SW480 (cell line): Measurements from ENCODE around the gene ANKEF1.
"Not testable (repeated sequence)": the region's sequence is repeated elsewhere in the genome, so short reads cannot be mapped to it uniquely, and the experiment has no call there.

Experiments used
- DNase-seq: peaks from one replicate; pipeline ENCODE4 v3.0.0-alpha.2; 2016; ENCODE audit warnings: low spot score

ANKEF1 gene

GRCh38 chr20:10033905-10034650 lies 709 bp upstream of the ANKEF1 start:
- no peak for DNase-seq

- DNase-seq: not testable (repeated sequence)
Observed at GRCh38 chr20:10036321-10036720, 1.5 kb downstream of the ANKEF1 start.

DNA sequence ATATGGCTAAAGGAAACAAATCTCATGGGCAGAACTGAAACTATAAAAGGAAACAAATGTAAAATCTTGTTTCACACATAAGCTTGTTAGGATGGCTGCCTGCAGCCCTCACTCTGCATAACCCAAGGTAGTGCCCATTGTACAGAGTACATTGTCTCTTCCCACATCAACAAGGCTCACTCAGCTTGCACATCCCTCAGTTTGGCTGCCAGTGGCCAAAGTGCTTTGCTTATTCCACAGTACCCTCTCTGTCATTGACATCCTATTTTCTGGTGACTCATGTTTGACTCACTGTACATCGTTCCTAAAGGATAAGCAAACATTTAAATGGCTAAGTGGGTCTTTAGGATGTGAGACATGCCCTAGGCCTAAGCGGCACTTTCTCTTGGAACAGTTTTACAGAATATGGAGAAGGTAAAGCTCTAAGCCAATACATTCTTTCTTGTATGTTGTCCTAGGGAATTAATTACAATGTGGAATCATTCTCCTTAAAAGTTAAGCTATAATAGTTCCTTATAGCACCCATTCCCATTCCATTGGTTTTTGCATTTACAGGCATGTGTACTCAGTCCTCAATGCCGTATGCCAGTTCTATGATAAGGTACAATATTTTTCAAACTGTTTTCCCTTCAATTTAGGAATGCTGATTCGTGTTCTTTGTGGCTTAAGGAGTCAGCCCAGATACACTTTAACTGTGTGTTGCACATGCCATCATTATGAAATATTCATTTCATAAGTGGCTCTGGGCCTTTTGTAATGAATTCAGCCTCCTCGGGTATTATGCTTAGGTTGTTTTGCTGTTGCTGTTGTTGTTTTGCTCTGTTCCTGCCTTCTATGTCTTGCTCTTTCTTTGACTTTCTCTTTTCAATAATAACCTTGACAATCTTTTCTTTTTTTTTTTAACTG lies 5.5 kb downstream of the ANKEF1 start:
- DNase-seq: peak; percentile 80

DNA sequence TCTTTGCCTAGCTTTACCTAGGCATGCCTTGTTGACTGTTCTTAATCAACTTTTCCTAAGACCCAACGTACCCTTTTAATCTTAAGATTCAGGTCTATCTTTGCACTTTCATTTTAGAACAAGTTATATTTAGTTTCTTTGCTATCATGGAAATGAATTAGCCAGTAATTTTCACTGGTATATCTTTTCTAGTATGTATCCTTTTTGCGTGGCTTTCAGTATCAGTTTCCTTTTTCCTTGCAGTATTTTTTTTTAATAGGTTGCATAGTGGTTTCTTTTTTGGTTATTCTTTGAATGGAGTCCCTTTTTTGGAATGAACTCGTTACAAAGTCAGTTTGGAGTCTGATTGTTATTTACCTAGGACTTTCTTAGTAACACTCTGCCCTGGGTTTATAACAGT lies 7.3 kb downstream of the ANKEF1 start:
- DNase-seq: no peak

DNA sequence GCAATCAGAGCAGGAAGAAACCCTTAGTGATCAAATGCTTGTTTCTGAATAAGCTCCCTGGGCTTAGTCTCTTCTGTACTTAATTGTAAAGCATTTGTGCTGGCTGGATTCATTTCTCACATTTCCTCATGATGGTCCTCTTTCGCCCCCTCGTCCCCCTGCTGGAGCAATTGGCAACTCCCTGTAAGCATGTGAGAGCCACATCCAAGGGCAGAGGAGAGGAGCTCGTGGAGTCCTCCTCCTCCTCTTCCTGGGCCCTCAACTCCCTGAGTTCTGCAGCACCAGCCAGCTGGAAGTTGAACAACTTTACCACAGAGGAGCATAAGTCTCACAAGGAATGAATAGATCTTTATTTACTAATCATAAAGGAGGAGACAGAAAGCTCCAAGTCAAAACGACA lies 12.6 kb downstream of the ANKEF1 start:
- no peak for DNase-seq

- no peak for DNase-seq
Observed at GRCh38 chr20:10051185-10051584, 16.4 kb downstream of the ANKEF1 start.

DNA sequence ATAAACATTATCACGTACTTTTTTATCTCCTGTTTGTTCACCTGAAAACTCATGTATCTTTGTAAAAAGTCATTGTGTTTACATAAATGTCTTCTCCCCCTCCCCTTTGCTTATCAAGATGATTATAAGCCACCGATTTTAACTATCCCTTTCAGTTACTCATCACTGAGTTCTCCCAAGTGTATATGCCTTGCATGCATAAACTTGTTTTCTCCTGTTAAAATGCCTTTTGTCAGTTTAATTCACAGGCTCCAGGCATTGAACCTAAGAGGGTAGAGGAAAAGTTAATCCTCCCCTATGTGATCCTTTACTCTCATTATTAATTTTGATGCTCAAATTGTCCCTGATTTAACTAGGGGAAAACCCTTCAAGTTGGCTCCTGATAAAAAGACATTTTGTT lies 24.2 kb downstream of the ANKEF1 start:
- DNase-seq: no peak

GRCh38 chr20:10060226-10060625 lies 25.4 kb downstream of the ANKEF1 start:
- DNase-seq: no peak

GRCh38 chr20:10061641-10062040 lies 26.9 kb downstream of the ANKEF1 start:
- DNase-seq: no peak

- DNase-seq: no peak
Observed at GRCh38 chr20:10063482-10063881, 28.7 kb downstream of the ANKEF1 start.

GRCh38 chr20:10064611-10065010 lies 29.8 kb downstream of the ANKEF1 start:
- DNase-seq: no peak

DNA sequence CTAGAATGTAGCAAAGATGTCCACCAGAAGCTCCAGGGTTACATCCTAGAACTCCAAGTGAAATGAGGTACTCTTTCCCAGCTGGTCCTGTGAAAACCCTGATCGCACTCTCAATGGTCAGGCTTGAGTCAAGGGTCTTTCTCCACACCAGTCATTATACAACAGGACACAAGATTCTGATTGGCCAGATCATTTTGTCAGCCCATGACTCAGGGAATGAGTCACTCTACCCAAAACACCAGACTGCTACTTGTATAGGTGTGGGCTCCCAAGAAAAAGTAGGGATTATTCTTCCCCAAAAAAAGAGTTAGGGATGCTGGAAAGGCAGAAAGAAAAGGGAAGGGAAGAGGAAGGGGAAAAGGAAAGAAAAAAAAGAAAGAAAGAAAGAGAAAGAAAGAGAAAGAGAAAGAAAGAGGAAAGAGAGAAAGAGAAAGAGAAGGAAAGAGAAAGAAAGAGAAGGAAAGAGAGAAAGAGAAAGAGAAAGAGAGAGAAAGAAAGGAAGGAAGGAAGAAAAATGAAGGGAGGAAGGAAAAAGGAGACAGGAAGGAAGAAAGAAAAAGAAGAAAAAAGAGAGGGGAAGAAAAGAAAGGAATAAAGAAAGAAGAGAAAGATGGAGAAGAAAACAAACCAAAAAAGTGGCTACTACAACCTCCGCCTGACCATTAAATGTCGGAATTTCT lies 30.5 kb downstream of the ANKEF1 start:
- no peak for DNase-seq

GRCh38 chr20:10067321-10067720 lies 32.5 kb downstream of the ANKEF1 start:
- no peak for DNase-seq

DNA sequence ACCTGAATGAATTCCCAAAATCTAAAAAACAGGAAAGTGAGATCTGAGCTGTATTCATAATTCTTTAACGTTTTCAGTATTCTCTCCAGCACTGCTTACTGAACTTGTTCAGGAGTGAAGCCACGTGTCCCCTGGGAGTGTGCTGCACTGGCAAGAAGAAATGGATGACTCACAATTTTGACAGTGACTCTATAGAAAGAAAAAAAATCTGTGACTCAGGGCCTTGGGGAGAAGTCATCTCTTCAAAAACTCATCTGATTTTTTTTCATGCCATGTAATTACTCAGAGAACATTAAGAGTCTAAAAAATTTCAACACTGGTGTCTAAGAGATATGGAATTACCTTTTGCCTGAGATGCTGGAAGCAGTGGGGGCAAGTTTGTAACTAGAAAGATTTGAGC lies 39.7 kb downstream of the ANKEF1 start:
- peak; percentile 67 for DNase-seq

DNA sequence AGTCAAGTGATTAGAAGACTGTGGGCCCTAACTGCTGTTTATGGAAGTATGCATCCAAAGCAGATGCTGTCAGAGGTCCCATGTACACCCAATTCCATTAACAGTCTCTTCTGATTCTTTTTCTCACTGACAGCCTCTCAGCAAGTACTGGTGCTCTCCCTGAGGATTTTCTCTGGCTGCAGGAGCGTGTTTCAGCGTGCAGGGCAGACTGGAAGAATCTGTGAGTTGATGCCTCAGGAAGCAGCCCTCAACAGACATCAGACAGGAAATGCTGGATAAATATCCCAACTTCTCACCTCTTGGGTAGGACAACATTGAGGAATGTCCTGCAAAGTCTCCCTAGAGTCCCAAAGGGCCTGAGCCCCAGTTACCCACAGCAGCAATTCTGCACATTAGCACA lies 40.8 kb downstream of the ANKEF1 start:
- no peak for DNase-seq

GRCh38 chr20:10076126-10077080 lies 41.6 kb downstream of the ANKEF1 start:
- no peak for DNase-seq

DNA sequence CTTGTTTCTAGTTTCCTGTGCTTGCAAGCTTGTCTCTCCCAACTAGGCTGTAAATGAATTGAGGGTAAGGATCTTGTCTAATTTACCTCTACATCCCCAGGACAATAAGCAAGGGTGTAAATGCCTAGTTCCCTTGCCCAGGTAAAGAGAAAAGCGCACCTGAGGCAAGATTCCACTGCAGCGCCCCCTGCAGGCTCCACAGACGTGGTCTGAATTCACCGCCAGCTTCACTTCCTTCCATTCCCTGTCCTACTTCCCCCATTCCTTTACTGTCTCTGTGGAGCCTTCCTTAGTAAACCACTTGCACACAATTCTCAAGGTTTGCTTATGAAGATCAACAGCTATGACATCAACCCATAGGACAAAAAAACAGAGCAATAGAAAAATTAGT lies 42.3 kb downstream of the ANKEF1 start:
- DNase-seq: no peak

DNA sequence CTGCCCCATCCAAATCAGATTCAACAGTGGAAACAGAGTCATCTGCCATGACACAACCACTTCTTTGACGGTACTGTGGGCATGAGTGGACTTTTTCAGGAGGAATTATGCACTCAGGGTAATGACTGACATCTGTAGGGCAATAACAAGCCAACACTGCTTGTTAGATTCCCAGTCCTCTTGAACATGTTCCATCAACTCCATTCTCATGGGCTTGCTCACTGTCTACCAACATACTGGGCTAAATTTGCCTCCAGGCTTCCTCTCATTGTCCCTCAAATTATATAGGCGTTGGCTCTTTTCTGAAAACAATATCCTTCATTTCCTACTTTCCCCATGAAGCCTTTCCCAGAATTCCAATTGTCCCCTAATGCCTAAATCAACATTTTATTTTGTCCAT lies 43.1 kb downstream of the ANKEF1 start:
- no peak for DNase-seq

- DNase-seq: no peak
Observed at GRCh38 chr20:10078403-10078802, 43.6 kb downstream of the ANKEF1 start.

- DNase-seq: no peak
Observed at GRCh38 chr20:10079964-10080363, 45.2 kb downstream of the ANKEF1 start.

- DNase-seq: no peak
Observed at GRCh38 chr20:10080574-10080973, 45.8 kb downstream of the ANKEF1 start.
